HL-60 (cell line): Measurements from ENCODE around the gene ARRB1.
A peak's percentile ranks its signal among the peaks of the same experiment; 100 is the strongest.

Source experiments
- CTCF ChIP-seq: IDR thresholded peaks from one replicate; pipeline ENCODE4 v1.5.1; 2011; ENCODE audit warnings: low read length, control low read depth, inconsistent platforms; ENCODE audit not compliant: insufficient read depth
- GABPA ChIP-seq: IDR thresholded peaks from 2 replicates; pipeline ENCODE4 v1.6.1; 2012; ENCODE audit warnings: low read depth
- POLR2AphosphoS5 ChIP-seq: IDR thresholded peaks from 2 replicates; pipeline ENCODE4 v1.6.1; 2012; ENCODE audit warnings: low read depth
- REST ChIP-seq: IDR thresholded peaks from 2 replicates; pipeline ENCODE4 v1.6.1; 2012; ENCODE audit warnings: low read depth; ENCODE audit not compliant: insufficient replicate concordance
- SPI1 ChIP-seq: IDR thresholded peaks from 2 replicates; pipeline ENCODE4 v1.6.1; 2012; ENCODE audit warnings: low read depth, mild to moderate bottlenecking, borderline replicate concordance

- TF ChIP-seq CTCF = no peak
- peak; percentile 91 for TF ChIP-seq GABPA
- TF ChIP-seq POLR2AphosphoS5 = peak; percentile 99
- peak; percentile 96 for TF ChIP-seq SPI1
- TF ChIP-seq REST = peak; percentile 87
These were observed 48.1 kb upstream of the ARRB1 start, which contains the start of gene RPS3 for GRCh38 chr11:75399344-75400145.
